Renal cortex interstitium (tissue), 3 donors: ENCODE data around the gene GOLGA6L26. TPM values are rescaled to one million over a fixed set of nuclear protein-coding genes. Genes with fewer than 3 reads are reported as not detected.

Experiments used
- polyA plus RNA-seq, 3 donors: library from polyadenylated mRNA; unstranded; fragments of 120-200 nt; gene quantifications; one replicate each; pipeline ENCODE4 v1.2.1, GENCODE V29; 2013; ENCODE audit not compliant: insufficient read length in 3 of 3

Gene GOLGA6L26
- polyA plus RNA-seq, 3 donors = not detected

Other genes starting within 250 kb of the GOLGA6L26 start
- not detected for gene GOLGA6L1, start 197.4 kb downstream of the GOLGA6L26 start, polyA plus RNA-seq
- 1 to 10 TPM in 1 of 3 donors, under 1 TPM in 2; 0.79 to 2.1 (median 0.86) TPM for gene GOLGA8S, start 20.6 kb upstream of the GOLGA6L26 start, polyA plus RNA-seq
- not detected for gene GOLGA6L2, start 113.0 kb upstream of the GOLGA6L26 start, polyA plus RNA-seq
- 1 to 10 TPM in 2 of 3 donors, under 1 TPM in 1; 0.24 to 1.6 (median 1.3) TPM for gene MKRN3, start 231.5 kb upstream of the GOLGA6L26 start, polyA plus RNA-seq